Measurements from ENCODE around the gene MYEOV.

Gene MYEOV

GRCh38 chr11:69337211-69337721 lies 43.3 kb downstream of the MYEOV start:
- no peak for DNase-seq (ENCODE audit: low read depth)
- no peak overlapping the region for H3K4me3 ChIP-seq (replicated peaks; ENCODE audit: low read depth, low read length)
- no peak for TF ChIP-seq CTCF (IDR thresholded peaks at IDR 0.05; ENCODE audit: low read length, missing control alignments)

GRCh38 chr11:69339041-69339733 lies 45.2 kb downstream of the MYEOV start:
- DNase-seq (ENCODE audit: low read depth) = no peak
- no peak overlapping the region for H3K4me3 ChIP-seq (replicated peaks; ENCODE audit: low read depth, low read length)
- no peak for TF ChIP-seq CTCF (IDR thresholded peaks at IDR 0.05; ENCODE audit: low read length, missing control alignments)

GRCh38 chr11:69339983-69340565 lies 46.1 kb downstream of the MYEOV start:
- no peak for TF ChIP-seq CTCF (IDR thresholded peaks at IDR 0.05; ENCODE audit: low read length, missing control alignments)
- no peak overlapping the region for H3K4me3 ChIP-seq (replicated peaks; ENCODE audit: low read depth, low read length)
- no peak for DNase-seq (ENCODE audit: low read depth)

- DNase-seq (ENCODE audit: low read depth) = no peak
- no peak for TF ChIP-seq CTCF (IDR thresholded peaks at IDR 0.05; ENCODE audit: low read length, missing control alignments)
- no peak overlapping the region for H3K4me3 ChIP-seq (replicated peaks; ENCODE audit: low read depth, low read length)
Observed at GRCh38 chr11:69342588-69343330, 48.8 kb downstream of the MYEOV start.

GRCh38 chr11:69343401-69344321 lies 49.7 kb downstream of the MYEOV start:
- no peak overlapping the region for H3K4me3 ChIP-seq (replicated peaks; ENCODE audit: low read depth, low read length)
- no peak for DNase-seq (ENCODE audit: low read depth)
- no peak for TF ChIP-seq CTCF (IDR thresholded peaks at IDR 0.05; ENCODE audit: low read length, missing control alignments)

GRCh38 chr11:69344570-69345145 lies 50.7 kb downstream of the MYEOV start:
- no peak for TF ChIP-seq CTCF (IDR thresholded peaks at IDR 0.05; ENCODE audit: low read length, missing control alignments)
- H3K4me3 ChIP-seq (replicated peaks; ENCODE audit: low read depth, low read length) = no peak overlapping the region
- DNase-seq (ENCODE audit: low read depth) = no peak

Measured in fibroblast of pulmonary artery (primary cell).